GM19193 (cell line): ENCODE results near the gene DLX2.

Experiments
- POLR2A ChIP-seq: IDR thresholded peaks from 4 replicates; pipeline ENCODE4 v1.6.1; 2011; ENCODE audit not compliant: insufficient read depth, insufficient read length; ENCODE audit errors: extremely low read depth

DLX2 gene

GRCh38 chr2:172102391-172103359, at the start of gene DLX2:
DLX2 (minus strand) TSS chr2:172102900; CDS start chr2:172102538, 362 bp downstream.
- peak; percentile 33 for TF ChIP-seq POLR2A

GRCh38 chr2:172147944-172148650, 45.4 kb upstream of the DLX2 start:
- no peak for TF ChIP-seq POLR2A

- TF ChIP-seq POLR2A, result no peak
Measured at GRCh38 chr2:172143817-172144216, 41.1 kb upstream of the DLX2 start.

- TF ChIP-seq POLR2A, result no peak
Measured at GRCh38 chr2:172137943-172138342, 35.2 kb upstream of the DLX2 start.

- TF ChIP-seq POLR2A, result no peak
Measured at GRCh38 chr2:172137109-172137508, 34.4 kb upstream of the DLX2 start.

GRCh38 chr2:172135446-172135845, 32.7 kb upstream of the DLX2 start:
- no peak for TF ChIP-seq POLR2A

- TF ChIP-seq POLR2A, result no peak
Measured at GRCh38 chr2:172134270-172134669, 31.6 kb upstream of the DLX2 start.

- no peak for TF ChIP-seq POLR2A
Measured at GRCh38 chr2:172131713-172132555, 29.2 kb upstream of the DLX2 start.

- TF ChIP-seq POLR2A, result no peak
Measured at GRCh38 chr2:172129404-172129803, 26.7 kb upstream of the DLX2 start.

GRCh38 chr2:172128484-172128883, 25.8 kb upstream of the DLX2 start:
- TF ChIP-seq POLR2A, result no peak

GRCh38 chr2:172120118-172120517, 17.4 kb upstream of the DLX2 start:
- no peak for TF ChIP-seq POLR2A

GRCh38 chr2:172119089-172119488, 16.4 kb upstream of the DLX2 start:
- no peak for TF ChIP-seq POLR2A

GRCh38 chr2:172116107-172116506, 13.4 kb upstream of the DLX2 start:
- no peak for TF ChIP-seq POLR2A

- no peak for TF ChIP-seq POLR2A
Measured at GRCh38 chr2:172114579-172114978, 11.9 kb upstream of the DLX2 start.

- TF ChIP-seq POLR2A, result no peak
Measured at GRCh38 chr2:172113617-172114016, 10.9 kb upstream of the DLX2 start.

- no peak for TF ChIP-seq POLR2A
Measured at GRCh38 chr2:172109988-172110811, 7.5 kb upstream of the DLX2 start.
